ENCODE results near the gene ATP2A2. TPM values are rescaled to one million over a fixed set of nuclear protein-coding genes. Genes with fewer than 3 reads are reported as not detected.

Gene ATP2A2
- total and polyA plus RNA-seq, 2 of the 8 experiments (the other 6 are each of a cell fraction or from before 2014, with no cell fraction given), result 86.1 to 271 TPM

DNA sequence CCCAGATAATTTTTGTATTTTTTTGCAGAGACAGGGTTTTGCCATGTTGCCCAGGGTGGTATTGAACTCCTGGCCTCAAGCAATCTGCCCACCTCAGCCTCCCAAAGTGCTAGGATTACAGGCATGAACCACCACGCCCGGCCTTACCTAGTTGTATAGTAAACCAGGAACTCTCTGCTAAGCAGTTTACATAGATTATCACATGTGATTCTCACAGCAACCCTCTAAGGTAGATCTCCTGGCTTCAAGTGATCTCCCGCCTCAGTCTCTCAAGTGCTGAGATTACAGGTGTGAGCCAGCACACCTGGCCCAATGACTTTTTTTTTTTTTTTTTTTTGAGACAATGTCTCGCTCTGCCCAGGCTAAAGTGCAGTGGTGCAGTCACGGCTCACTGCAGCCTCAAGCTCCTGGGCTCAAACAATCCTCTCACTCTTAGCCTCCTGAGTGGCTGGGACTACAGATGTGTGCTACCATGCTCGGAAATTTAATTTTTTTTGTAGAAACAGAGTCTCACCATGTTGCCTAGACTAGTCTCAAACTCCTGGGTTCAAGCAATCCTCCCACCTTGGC is 26.0 kb upstream of the ATP2A2 start:
- ChIA-PET POLR2A (ENCODE audit: partially characterized antibody) (no interaction called here), CTCF (ENCODE audit: partially characterized antibody) (no interaction called here)
- Histone ChIP-seq H2AK5ac (ENCODE audit: low read depth, low read length) (no peak overlapping the region), H4K91ac (replicated peaks; ENCODE audit: insufficient read length, low read length) (no peak overlapping the region), H4K20me1 (replicated peaks in 1 of 2; ENCODE audit: control insufficient read depth in 1 of 2, insufficient read depth in 2 of 2, low read length in 2 of 2) (no peaks in the 10 kb centered on the region), H3K23ac (ENCODE audit: insufficient read length) (no peak overlapping the region), H2BK12ac (ENCODE audit: low read depth, low read length) (no peak overlapping the region), H3K14ac (ENCODE audit: insufficient read length) (no peak overlapping the region), H3K27ac (ENCODE audit: low read depth, low read length) (no peak overlapping the region), H3K4me3 (ENCODE audit: extremely low read depth in 1 of 4, insufficient read depth in 2 of 4, low read depth in 3 of 4, low read length in 4 of 4) (no peak overlapping the region), H3K79me2 (ENCODE audit: control insufficient read depth in 1 of 2, insufficient read depth in 2 of 2, low read length in 2 of 2) (no peaks in the 10 kb centered on the region), H2AFZ (ENCODE audit: low read length) (no peak overlapping the region), H3K56ac (replicated peaks; ENCODE audit: insufficient read length, low read depth, low read length) (no peak overlapping the region), H3K27me3 (replicated peaks in 1 of 4; ENCODE audit: control insufficient read depth in 3 of 4, extremely low read depth in 1 of 4, insufficient read depth in 3 of 4, low read length in 3 of 4) (no peaks in the 10 kb centered on the region), H3K9ac (replicated peaks in 1 of 4; ENCODE audit: extremely low read depth in 1 of 4, low read depth in 3 of 4, low read length in 3 of 4) (no peak overlapping the region), H3K9me3 (ENCODE audit: insufficient read depth in 2 of 2, low read depth in 1 of 2, low read length in 1 of 2) (no peaks in the 10 kb centered on the region), H3K36me3 (ENCODE audit: control insufficient read depth in 2 of 4, insufficient read depth in 4 of 4, low read length in 3 of 4) (no peaks in the 10 kb centered on the region), H4K8ac (ENCODE audit: extremely low read depth, insufficient read depth, low read length) (no peak overlapping the region), H2BK120ac (replicated peaks; ENCODE audit: low read depth, low read length) (no peak overlapping the region), H2BK20ac (ENCODE audit: low read length) (no peak overlapping the region), H3K79me1 (ENCODE audit: low read depth, low read length) (no peaks in the 10 kb centered on the region), H2BK15ac (ENCODE audit: low read length) (no peak overlapping the region), H2BK5ac (ENCODE audit: low read depth, low read length) (no peak overlapping the region), H4K5ac (ENCODE audit: insufficient read length, low read depth, low read length) (no peak overlapping the region), H3K23me2 (ENCODE audit: low read depth, low read length) (no peaks in the 10 kb centered on the region), H3K4me1 (replicated peaks in 1 of 4; ENCODE audit: control insufficient read depth in 3 of 4, insufficient read depth in 4 of 4, low read length in 3 of 4) (0 out of 7 replicates have a peak, but pooled peaks cover 0 to 2% (median 0%) of the 10 kb centered on the region in 4 experiments), H3K4me2 (ENCODE audit: insufficient read depth in 1 of 2, low read depth in 2 of 2, low read length in 2 of 2) (no peak overlapping the region), H3K4ac (replicated peaks; ENCODE audit: insufficient read length, low read depth, low read length) (no peak overlapping the region), H3K18ac (ENCODE audit: extremely low read depth, low read length) (no peak overlapping the region)
- WGBS, 2 experiments (ENCODE audit: extremely low coverage in 1 of 2, insufficient coverage in 1 of 2, insufficient read length in 1 of 2, insufficient replicate concordance in 2 of 2, low coverage in 1 of 2, low lambda C conversion rate in 2 of 2, missing lambda C conversion rate in 1 of 2), result 91% methylated on average over 5 of the region's 6 CpGs; no CpG with 5 or more reads in 1 of the 2 experiments
- TF ChIP-seq MAFK (IDR thresholded peaks at IDR 0.05; ENCODE audit: low read depth, low read length), result no peak
- no peak for TF ChIP-seq KDM1A (IDR thresholded peaks at IDR 0.05; ENCODE audit: borderline replicate concordance, low read length)
- TF ChIP-seq SIN3A (conservative IDR thresholded peaks at IDR 0.05 in 1 of 2, IDR thresholded peaks at IDR 0.05 in 1 of 2; ENCODE audit: low read depth in 1 of 2, low read length in 2 of 2), result no peak
- TF ChIP-seq ASH2L (IDR thresholded peaks at IDR 0.05; ENCODE audit: low read length), result no peak
- no peak for TF ChIP-seq FOSL1 (IDR thresholded peaks at IDR 0.05; ENCODE audit: insufficient read depth, low read depth, low read length)
- no peak for TF ChIP-seq NRF1 (IDR thresholded peaks at IDR 0.05; ENCODE audit: low read depth, low read length)
- TF ChIP-seq GTF2F1 (IDR thresholded peaks at IDR 0.05; ENCODE audit: borderline replicate concordance, low read depth, low read length), result no peak
- TF ChIP-seq KDM4A (IDR thresholded peaks at IDR 0.05; ENCODE audit: low read depth, low read length, severe bottlenecking), result no peak
- no peak for TF ChIP-seq POLR2A (IDR thresholded peaks at IDR 0.05; ENCODE audit: control extremely low read depth in 1 of 2, low read depth in 2 of 2, low read length in 2 of 2)
- TF ChIP-seq CBX8 (IDR thresholded peaks at IDR 0.05; ENCODE audit: borderline replicate concordance, low read depth, low read length), result no peak
- no peak for TF ChIP-seq RFX5 (IDR thresholded peaks at IDR 0.05; ENCODE audit: borderline replicate concordance, low read depth, low read length)
- no peak for FAIRE-seq
- DNase-seq (ENCODE audit: low read depth in 1 of 2, low spot score in 2 of 2), result no peak
